Measurements from ENCODE around the gene ABCC8.

DNA sequence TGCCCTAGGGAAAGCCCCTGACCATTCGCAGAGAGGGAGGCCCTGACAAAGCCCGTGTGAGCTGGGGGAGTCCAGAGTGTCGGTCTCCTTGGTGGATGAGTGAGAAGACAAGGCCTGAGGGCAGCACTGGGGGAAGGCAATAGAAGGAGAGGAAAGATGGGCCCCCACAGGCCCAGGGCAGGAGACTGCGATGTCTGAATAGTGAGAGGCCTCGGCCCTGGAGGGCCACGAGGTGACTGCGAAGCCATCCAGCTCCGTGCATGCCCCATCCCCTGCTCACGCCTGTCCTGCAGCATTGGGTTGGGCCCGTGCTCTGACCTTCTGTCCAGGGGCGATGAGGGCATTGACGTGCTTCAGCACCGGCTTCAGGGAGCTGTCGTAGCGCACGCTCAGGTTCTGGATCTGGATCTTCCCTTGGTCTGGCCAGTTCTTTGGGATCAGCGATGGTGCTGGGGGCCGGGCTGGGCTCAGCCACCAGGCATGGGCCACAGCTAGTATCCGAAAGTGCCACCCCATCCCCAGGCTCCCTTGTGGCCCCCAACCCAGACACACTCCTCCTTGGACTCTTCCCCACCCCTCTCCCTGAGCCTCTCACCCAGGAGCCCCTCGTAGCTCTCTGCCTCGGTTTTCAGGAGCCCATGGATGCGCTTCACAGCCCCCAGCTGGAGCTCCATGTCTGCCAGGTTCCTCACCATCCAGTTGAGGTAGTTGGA lies 79.9 kb downstream of the ABCC8 start:
- no peak for TF ChIP-seq SPI1 (IDR thresholded peaks at IDR 0.05; ENCODE audit: low read depth, low read length)
- TF ChIP-seq TAF1 (IDR thresholded peaks at IDR 0.05; ENCODE audit: low read depth, low read length), result no peak
- TF ChIP-seq POLR2A (IDR thresholded peaks at IDR 0.05; ENCODE audit: low read depth, low read length), result no peak
- TF ChIP-seq POU2F2 (IDR thresholded peaks at IDR 0.05; ENCODE audit: low read depth, low read length), result no peak
- no peak for TF ChIP-seq POLR2AphosphoS5 (IDR thresholded peaks at IDR 0.05; ENCODE audit: low read depth, low read length)
- no peak for TF ChIP-seq PAX5 (IDR thresholded peaks at IDR 0.05; ENCODE audit: insufficient read depth, low read length, severe bottlenecking)
